HFFc6 (cell line): ENCODE results near the gene RARRES2. TPM values are rescaled to one million over a fixed set of nuclear protein-coding genes. Genes with fewer than 3 reads are reported as not detected.

ENCODE experiments used
- DNase-seq: peaks from one replicate; pipeline ENCODE4 v3.0.0-alpha.2; 2018
- H3K27ac Mint-ChIP-seq: 2 replicates; pipeline ENCODE4 v1.8.0; 2020; ENCODE audit warnings: mild to moderate bottlenecking, mixed read lengths
- H3K27me3 Mint-ChIP-seq: 2 replicates; pipeline ENCODE4 v1.8.0; 2021; ENCODE audit warnings: mild to moderate bottlenecking, moderate library complexity, mixed read lengths; ENCODE audit not compliant: insufficient read depth
- H3K36me3 Mint-ChIP-seq: 2 replicates; pipeline ENCODE4 v1.8.0; 2021; ENCODE audit warnings: low read depth, mixed read lengths
- H3K4me1 Mint-ChIP-seq: 2 replicates; pipeline ENCODE4 v1.8.0; 2020; ENCODE audit warnings: low read depth, mixed read lengths
- H3K4me3 Mint-ChIP-seq: 2 replicates; pipeline ENCODE4 v1.8.0; 2020; ENCODE audit warnings: mild to moderate bottlenecking, moderate library complexity, mixed read lengths
- H3K9me3 Mint-ChIP-seq: 2 replicates; pipeline ENCODE4 v1.8.0; 2020; ENCODE audit warnings: mild to moderate bottlenecking, mixed read lengths
- CTCF ChIP-seq: fragments of 200-600 bp; sonication (generic); IDR thresholded peaks from 2 replicates; pipeline ENCODE4 v1.5.0; 2021; ENCODE audit warnings: antibody characterized with exemption, mild to moderate bottlenecking
- total RNA-seq, 6 experiments: library from RNA; stranded (reverse); fragmentation: NEBNext Ultra II Directional; extraction: Animal tissue kit (Norgen Biotek cat#: 25700); gene quantifications; 2 replicates in 1 of 6; 3 replicates in 5 of 6; pipeline ENCODE4 v1.2.3, GENCODE V29; 2021

RARRES2 gene
- total RNA-seq, 6 experiments from 2014 or later: 0.28 to 0.39 TPM; not detected in 4

DNA sequence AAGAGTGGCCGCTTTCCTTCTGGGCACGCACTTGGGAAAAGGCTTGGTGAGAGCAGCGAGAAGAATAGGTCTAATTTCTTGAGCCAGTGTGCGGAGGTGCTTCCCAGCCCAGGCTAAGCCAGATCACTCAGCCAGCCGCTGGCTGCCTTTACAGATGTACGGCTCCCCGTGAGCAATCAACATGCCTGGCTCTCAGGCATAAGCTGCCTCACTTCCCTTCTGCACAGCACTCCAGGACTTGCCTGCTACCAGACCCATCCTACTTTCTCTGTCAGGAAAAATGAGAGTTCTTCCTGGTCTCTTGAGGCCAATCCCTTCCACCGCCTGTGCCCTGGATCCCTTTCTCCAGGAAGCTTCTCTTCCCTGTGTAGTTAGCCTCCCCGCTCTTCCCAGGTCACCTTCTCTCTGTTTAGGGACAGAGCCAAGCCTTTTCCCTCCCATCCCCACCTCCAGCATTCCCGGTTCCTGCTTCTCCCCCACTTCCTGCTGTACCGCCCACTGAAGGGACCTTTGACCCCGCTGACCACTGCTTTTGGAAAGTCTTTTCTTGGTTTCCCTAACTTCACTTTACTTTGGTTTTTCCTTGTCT is 17.0 kb downstream of the RARRES2 start:
- Mint-ChIP-seq H3K4me3 (no peak overlapping the region), H3K27me3 (peaks cover 8% of the 10 kb centered on the region), H3K27ac (no peak overlapping the region), H3K9me3 (peaks cover 5% of the 10 kb centered on the region; the same call in 1 of the 2 replicates), H3K36me3 (no peaks in the 10 kb centered on the region), H3K4me1 (peaks cover 10% of the 10 kb centered on the region; the same call in 1 of the 2 replicates)
- no peak for TF ChIP-seq CTCF
- no peak for DNase-seq

- Mint-ChIP-seq H3K9me3 (no peaks in the 10 kb centered on the region), H3K36me3 (no peaks in the 10 kb centered on the region), H3K4me3 (no peak overlapping the region; the same call in 1 of the 2 replicates), H3K27me3 (peaks cover 8% of the 10 kb centered on the region; the same call in 1 of the 2 replicates), H3K27ac (no peak overlapping the region), H3K4me1 (peaks cover 10% of the 10 kb centered on the region; the same call in 1 of the 2 replicates)
- DNase-seq: no peak
- no peak for TF ChIP-seq CTCF
Observed at GRCh38 chr7:150323682-150324372, 17.6 kb downstream of the RARRES2 start.

DNA sequence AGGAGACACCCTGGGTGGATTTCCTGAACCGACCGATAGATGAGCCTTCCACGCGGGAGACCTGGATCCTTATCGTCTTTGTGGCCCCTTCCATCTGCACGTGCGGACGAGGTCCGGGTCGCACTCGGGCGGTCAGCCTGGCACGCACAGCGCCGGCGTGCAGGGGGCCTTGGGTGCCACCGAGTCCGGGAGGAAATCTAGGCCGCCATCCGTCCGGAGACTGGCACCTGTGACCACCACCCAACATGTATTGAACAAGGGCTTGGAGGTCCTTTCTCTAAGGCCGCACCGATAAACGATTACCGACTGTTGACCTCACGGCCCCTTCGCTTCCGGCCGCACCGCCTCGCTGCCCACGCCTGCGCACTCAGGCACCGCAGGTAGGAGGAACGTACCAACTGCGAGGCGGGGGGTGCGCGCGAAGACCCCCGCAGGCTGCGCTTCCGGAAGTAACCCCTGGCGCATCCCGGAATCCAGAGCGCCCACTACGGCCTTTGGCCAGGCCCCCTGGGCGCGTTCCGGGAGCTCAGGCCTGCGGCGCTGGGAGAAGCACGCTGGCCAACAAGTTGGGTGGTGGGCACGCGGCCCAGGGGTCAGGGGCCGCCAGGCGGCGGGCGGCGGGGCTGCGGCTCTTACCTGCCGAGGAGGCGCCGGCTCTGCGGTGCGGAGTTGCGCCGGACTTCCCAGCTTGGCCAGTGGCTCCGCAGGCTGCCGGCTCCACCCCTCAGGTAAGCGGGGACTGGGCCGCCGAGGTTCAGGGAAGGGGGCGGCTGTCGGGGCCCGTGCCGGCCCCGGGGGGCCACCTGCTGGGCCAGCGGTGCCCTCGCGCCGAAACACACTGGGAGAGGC is 18.4 kb downstream of the RARRES2 start, which contains the start of the genes ACTR3C and LRRC61:
Gene ACTR3C (minus strand): TSS at position 713 of the 849 bp plus-strand sequence. CDS start 28,249 bp downstream, outside the sequence.
Gene LRRC61 (plus strand): TSS at position 523 of the 849 bp plus-strand sequence. CDS start 13,507 bp downstream, outside the sequence.
- H3K36me3 Mint-ChIP-seq: no peaks in the 10 kb centered on the region
- no peak for TF ChIP-seq CTCF
- DNase-seq: no peak
- H3K9me3 Mint-ChIP-seq: no peaks in the 10 kb centered on the region
- no peak within 1 kb of the TSS; the same call in 1 of the 2 replicates for H3K4me3 Mint-ChIP-seq
- peaks cover 14% of the 10 kb centered on the region; the same call in 1 of the 2 replicates for H3K4me1 Mint-ChIP-seq
- no peak within 1 kb of the TSS for H3K27ac Mint-ChIP-seq
- peaks cover 8% of the 10 kb centered on the region; the same call in 1 of the 2 replicates for H3K27me3 Mint-ChIP-seq

DNA sequence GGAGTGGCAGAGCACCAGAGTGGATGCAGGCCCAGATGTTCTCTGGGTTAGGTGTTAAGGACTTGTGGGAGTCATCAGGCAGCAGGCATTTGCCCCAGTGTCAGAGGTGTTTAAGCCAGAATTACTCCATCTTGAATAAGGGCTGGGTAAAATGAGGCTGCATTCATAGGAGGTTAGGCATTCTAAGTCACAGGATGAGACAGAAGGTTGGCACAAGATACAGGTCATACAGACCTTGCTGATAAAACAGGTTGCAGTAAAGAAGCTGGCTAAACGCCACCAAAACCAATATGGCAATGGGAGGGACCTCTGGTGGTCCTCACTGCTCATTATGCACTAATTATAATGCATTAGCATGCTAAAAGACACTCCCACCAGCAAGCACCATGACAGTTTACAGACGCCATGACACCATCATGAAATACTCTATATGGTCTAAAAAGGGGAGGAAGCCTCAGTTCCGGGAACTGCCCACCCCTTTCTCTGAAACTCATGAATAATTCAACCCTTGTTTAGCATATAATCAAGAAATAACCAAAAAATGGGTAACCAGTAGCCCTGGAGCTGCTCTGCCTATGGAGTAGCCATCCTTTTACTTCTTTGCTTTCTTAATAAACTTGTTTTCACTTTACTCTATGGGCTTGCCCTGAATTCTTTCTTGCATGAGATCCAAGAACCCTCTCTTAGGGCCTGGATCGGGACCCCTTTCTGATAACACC is 19.2 kb downstream of the RARRES2 start:
- peaks cover 20% of the 10 kb centered on the region; the same call in 1 of the 2 replicates for H3K4me1 Mint-ChIP-seq

More for the DNA sequence above, 19.2 kb downstream of the RARRES2 start:
- Mint-ChIP-seq H3K4me3 (no peak overlapping the region), H3K27me3 (peaks cover 8% of the 10 kb centered on the region; the same call in 1 of the 2 replicates), H3K36me3 (no peaks in the 10 kb centered on the region), H3K27ac (no peak overlapping the region), H3K9me3 (no peaks in the 10 kb centered on the region)
- DNase-seq: no peak
- no peak for TF ChIP-seq CTCF
